DMS153 (cell line): ENCODE data around the gene DIDO1.

Experiments used
- DNase-seq: peaks from one replicate; lab custom pipeline; 2025; lab: John Stamatoyannopoulos, UW

The DIDO1 gene

GRCh38 chr20:62894261-62894660 is 32.0 kb downstream of the DIDO1 start:
- DNase-seq: no peak

DNA sequence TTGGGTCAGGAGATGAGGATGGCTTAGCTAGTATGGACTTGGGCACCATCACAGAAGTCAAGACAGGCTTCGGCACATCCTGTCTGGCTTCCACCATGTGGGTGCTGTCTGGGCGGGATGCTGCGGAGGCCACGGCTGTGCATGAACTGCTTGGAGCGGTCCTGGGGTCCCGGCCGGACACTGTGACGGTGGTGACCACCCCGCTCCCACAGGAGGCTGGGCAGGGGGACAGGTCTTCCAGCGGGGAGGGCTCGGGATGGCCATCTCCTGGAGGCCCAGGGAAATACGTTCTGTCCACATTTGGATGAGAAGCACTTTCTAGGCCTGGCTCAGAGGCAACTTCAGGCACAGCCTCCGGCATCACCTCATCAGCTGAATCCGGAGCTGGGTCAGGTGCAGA is 32.6 kb downstream of the DIDO1 start:
- DNase-seq: no peak

- DNase-seq: no peak
Measured at GRCh38 chr20:62892348-62893304, 33.7 kb downstream of the DIDO1 start.

DNA sequence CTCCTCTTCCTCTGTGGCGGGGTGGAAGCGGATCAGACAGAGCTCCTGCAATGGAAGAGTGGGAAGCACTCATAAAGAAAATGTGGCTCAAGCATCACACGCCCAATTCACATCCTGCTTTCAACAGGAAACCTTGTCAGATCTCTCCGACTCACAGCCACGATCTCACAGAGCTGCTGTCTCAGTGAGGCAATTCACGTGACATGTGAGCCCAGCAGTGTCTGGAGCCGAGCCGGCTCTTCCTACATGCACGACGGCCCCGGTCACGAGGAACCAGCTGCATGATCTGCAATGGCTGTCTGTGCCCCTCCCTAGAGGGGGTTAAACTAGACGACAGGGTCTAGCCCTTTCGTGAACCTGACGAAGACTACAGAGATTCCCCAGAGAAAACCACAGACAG is 35.2 kb downstream of the DIDO1 start:
- no peak for DNase-seq

DNA sequence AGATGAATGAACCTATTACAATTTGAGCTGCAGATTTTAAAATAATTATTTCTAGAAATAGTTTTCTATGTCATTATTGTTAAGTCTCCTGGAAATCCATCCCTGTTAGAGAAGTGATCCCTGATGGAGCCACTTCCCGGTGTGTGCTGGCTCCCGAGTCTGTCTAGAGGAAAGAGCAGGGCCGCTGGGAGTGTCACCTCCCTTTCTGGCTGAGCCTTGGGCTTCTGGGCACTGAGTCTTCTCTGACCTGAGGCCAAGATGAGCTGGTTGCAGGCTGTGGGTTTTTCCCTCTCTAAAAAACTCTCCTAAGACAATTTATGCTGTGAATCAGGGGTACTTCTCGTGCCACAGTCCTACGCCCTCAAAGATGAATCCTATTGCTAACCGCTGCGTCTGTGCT is 35.9 kb downstream of the DIDO1 start:
- DNase-seq: no peak

DNA sequence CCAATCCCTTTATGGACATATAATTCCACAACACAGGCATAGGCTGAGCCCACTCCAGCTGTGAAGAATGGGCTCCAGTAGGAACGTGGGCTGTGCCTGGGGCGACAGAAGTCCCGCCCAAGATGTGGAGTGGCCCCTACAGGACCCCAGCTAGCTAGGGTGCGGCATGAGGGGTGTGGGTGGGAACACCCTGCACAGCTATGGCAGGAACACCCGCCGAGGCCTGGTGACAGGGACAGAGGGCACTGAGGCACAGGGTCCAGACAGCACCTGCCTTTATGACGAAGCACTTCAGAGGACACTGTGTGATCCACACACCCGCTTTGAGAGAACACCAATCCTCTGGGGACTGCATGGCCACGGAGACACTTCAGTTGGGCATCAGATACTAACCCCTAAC is 36.4 kb downstream of the DIDO1 start:
- no peak for DNase-seq

DNA sequence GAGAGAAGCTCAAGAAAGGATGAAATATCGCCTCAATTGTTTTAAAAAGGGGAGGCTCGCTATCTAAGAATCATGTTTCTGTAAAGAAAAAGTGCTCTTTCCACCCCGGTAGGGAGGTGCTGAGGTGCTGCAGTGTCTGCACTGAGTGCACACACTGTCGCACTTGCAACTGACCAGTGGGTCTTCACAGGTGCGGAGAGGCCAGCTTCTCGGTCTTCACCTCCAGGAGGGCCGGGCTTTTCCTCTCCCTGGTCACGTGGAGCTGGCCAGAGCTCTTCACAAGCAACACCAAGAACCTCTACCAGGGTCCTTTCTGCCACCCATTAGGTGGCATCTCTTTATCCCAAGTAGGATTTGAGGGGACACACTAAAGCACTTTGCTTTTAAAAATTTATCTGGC is 36.9 kb downstream of the DIDO1 start:
- DNase-seq: no peak

GRCh38 chr20:62888910-62889309 is 37.4 kb downstream of the DIDO1 start:
- no peak for DNase-seq

- no peak for DNase-seq
Measured at GRCh38 chr20:62888406-62888805, 37.9 kb downstream of the DIDO1 start.

DNA sequence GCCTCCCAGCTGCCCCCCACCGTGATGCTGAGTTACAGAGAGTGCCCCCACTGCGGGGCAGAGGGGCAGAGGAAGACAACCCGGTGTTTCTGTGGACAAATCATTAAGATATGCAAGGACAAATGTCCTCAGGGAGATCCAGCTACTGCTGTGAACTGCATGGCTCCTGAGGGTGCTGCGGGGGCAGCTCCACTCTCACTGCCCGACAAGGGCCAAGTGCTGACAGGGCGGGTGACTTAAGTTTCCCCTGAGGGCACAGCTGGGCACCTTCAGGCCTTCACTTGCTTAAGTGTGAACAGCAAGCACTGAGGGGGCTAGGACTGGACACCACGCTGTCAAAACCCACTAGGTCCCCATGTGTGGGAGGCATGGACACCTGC is 38.5 kb downstream of the DIDO1 start:
- no peak for DNase-seq

- peak; percentile 65 for DNase-seq
Measured at GRCh38 chr20:62887152-62887859, 39.0 kb downstream of the DIDO1 start.

DNA sequence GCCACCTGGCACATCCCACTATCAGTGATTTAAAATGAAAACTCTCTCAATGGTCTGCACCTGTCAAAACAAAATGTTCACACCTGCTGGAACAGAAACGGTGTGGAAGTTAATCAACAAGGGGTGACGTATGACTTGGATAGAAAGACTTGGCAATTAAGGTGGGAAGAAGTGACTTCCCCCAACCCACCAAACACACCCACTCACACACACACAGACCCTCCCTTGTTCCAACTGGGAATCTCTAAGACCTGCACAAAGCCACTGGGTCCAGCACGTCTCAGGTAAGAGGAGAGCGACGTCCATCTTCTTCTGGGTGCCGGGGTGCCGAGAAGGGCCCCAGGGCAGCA is 39.6 kb downstream of the DIDO1 start:
- no peak for DNase-seq

DNA sequence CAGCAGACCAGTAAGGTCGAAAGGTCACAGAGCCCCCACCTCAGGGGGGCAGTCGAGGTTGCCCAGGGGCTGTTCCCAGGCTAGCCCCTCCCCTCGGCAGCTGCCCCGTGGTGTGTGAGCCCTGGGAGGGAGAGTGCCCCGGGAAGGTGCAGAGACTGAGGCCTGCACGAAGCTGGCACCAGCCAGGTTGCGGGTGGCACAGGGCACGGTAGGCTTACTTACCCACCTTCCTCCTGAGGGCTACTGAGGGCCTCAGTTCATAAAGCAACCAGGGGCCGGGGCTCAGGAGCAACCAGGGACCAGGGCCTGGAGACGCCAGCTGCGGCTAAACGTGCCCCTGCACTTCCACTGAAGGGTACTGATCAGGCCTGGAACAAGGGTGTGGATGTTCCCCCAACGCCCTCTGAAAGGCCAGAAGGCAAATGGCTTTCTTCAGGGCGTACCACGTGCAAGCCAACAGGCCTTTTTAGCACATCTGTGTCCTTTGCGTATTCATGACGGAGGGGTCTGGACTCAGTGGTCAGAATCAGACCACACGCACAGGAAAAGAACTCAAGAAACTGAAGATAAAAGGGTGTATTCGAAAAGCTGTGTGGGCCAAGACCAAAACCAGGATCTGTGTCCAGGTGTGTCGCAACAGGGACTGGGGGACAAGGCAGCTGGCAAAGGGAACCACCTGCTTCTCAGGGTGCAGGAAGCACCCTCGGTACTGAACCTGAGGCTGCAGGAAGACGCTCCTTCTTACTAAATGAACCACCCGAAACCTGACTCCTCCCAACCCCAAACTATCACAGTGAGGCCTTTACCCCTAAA is 40.2 kb downstream of the DIDO1 start:
- DNase-seq: peak; percentile 19

GRCh38 chr20:62885046-62885895 is 41.0 kb downstream of the DIDO1 start:
- DNase-seq: no peak

DNA sequence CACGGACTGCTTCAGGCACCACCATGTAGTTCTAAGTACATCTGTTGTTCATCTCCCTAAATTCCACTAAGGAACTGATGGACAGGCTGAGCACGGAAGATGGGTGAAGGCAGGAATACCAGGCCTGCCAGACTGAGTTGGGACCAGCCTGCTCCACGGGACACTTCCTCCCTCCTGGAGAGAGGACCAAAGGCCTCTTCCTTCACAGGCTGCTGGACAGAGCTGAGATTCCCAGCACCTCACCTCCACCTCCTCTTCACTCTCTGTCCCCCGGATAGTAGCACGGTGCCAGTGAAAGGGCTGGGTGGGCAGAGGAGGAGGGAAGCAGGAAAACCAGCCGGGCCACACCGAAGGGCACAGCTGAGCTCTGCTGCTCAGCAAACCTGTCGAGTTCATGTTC is 41.7 kb downstream of the DIDO1 start:
- DNase-seq: no peak

GRCh38 chr20:62882426-62882825 is 43.9 kb downstream of the DIDO1 start:
- DNase-seq: no peak

DNA sequence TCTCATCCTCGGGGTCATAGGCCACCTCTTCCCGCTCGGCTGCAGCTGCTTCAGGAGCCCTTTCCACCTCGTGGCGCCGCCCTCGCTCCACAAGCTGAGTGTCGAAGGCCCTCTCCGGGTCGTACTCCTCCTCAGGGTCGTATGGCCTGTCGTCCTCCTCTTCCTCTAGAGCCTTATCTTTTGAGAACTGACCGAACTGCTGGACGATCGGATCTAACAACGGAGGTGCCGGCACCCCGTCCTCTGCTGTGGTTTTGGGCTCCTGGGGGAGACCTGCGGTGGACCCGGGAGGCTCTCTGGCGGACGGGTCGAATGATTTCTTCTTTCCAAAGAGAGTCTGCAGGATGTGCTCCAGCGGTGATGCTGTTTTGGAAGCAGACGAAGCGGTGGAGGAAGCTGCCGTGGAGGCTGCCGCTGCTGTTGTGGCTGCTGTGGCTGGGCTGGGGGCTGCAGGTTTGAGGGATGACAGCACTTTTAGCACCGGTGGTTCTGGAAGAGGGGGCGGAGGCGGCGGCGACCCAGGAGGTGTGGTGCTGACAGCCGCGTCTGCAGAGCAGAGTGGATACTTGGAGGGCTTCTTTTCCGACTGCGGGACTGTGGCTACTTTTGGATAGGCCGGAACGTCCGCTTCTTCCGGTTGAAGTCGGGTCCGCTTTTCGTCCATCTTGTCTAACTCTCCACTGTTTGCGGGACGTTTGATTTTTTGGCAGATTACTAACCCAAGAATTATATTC is 44.5 kb downstream of the DIDO1 start:
- no peak for DNase-seq

- DNase-seq: no peak
Measured at GRCh38 chr20:62880935-62881661, 45.2 kb downstream of the DIDO1 start.

DNA sequence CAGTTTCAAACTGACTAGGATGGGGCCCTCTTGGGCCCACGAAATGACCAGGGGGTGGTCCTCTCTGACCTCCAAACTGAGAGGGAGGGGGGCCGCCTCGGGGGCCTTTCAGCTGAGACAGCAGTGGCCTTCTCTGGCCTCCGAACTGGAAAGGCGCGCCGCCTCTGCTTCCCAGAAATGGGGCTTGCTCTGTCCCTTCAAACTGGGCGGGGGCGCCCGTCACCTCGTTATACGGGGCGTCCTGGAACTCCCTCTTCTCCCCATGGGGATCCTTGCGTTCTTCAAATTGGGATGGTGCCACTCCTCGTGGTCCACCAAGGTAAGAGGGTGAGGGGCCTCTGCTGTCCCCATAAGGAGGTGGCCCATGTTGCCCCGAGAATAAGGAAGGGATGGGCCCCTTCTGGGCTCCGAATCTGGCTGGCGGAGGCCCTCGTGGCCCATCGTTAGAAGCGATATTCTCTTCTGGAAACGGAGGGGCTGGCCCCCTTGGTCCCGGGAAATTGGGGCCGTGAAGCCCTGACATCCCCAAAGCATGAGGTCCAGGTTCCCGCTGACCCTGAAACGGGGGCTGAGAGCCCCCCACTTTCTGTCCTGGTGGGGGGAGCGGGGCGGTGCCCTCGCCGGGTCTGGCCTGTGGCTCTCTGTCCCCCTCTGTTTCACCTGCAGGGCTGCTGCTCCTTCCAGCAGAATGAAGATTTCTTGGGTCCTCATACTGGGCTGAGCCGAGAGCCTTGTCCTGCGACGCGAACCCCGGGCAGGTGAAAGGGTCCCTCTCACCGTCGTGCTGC is 46.0 kb downstream of the DIDO1 start:
- DNase-seq: no peak
